Measurements from ENCODE around the gene CHST15.

GRCh38 chr10:123995082-123995460 is 98.3 kb downstream of the CHST15 start:
- TF ChIP-seq, protein P1, sequence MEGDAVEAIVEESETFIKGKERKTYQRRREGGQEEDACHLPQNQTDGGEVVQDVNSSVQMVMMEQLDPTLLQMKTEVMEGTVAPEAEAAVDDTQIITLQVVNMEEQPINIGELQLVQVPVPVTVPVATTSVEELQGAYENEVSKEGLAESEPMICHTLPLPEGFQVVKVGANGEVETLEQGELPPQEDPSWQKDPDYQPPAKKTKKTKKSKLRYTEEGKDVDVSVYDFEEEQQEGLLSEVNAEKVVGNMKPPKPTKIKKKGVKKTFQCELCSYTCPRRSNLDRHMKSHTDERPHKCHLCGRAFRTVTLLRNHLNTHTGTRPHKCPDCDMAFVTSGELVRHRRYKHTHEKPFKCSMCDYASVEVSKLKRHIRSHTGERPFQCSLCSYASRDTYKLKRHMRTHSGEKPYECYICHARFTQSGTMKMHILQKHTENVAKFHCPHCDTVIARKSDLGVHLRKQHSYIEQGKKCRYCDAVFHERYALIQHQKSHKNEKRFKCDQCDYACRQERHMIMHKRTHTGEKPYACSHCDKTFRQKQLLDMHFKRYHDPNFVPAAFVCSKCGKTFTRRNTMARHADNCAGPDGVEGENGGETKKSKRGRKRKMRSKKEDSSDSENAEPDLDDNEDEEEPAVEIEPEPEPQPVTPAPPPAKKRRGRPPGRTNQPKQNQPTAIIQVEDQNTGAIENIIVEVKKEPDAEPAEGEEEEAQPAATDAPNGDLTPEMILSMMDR (IDR thresholded peaks at IDR 0.05): no peak
- TF ChIP-seq POLR2A (IDR thresholded peaks at IDR 0.05): no peak
